Neural progenitor cell (in vitro differentiated cells): Measurements from ENCODE around the gene SULT6B1.

Experiments
- CTCF ChIP-seq: fragments of 200-600 bp; sonication (generic); IDR thresholded peaks from 2 replicates; pipeline ENCODE4 v1.5.1; 2017; ENCODE audit warnings: antibody characterized with exemption, mild to moderate bottlenecking
- EZH2 ChIP-seq: fragments of 200-600 bp; sonication (generic); IDR thresholded peaks from 2 replicates; pipeline ENCODE4 v1.6.1; 2017; ENCODE audit warnings: antibody characterized with exemption, mild to moderate bottlenecking, moderate library complexity
- EZH2phosphoT487 ChIP-seq: fragments of 200-600 bp; sonication (generic); IDR thresholded peaks from 2 replicates; pipeline ENCODE4 v1.6.1; 2017; ENCODE audit warnings: antibody characterized with exemption

- TF ChIP-seq CTCF (no peak), EZH2 (no peak), EZH2phosphoT487 (no peak)
Measured at GRCh38 chr2:37132914-37133313, 55.6 kb downstream of the SULT6B1 start.
